Neuron (in vitro differentiated cells): ENCODE data around the gene ADAM29.
"Not testable (repeated sequence)": the region's sequence is repeated elsewhere in the genome, so short reads cannot be mapped to it uniquely, and the experiment has no call there.

ENCODE experiments used
- H2AFZ ChIP-seq: one replicate; pipeline ENCODE4 v1.6.1; 2013; ENCODE audit warnings: low read depth, mild to moderate bottlenecking, inconsistent platforms, low read length, moderate library complexity
- H3K27me3 ChIP-seq: one replicate; pipeline ENCODE4 v1.6.1; 2013; ENCODE audit warnings: low read length; ENCODE audit not compliant: insufficient read depth
- H3K36me3 ChIP-seq: one replicate; pipeline ENCODE4 v1.6.1; 2013; ENCODE audit warnings: low read length; ENCODE audit not compliant: insufficient read depth
- H3K4me1 ChIP-seq: one replicate; pipeline ENCODE4 v1.6.1; 2013; ENCODE audit warnings: low read length; ENCODE audit not compliant: insufficient read depth
- H3K4me3 ChIP-seq: 2 replicates; pipeline ENCODE4 v1.5.1; 2013; ENCODE audit warnings: mild to moderate bottlenecking, low read length, moderate library complexity
- H3K9me3 ChIP-seq: one replicate; pipeline ENCODE4 v1.6.1; 2013; ENCODE audit warnings: low read length

ADAM29 gene

GRCh38 chr4:174983870-174984269, 65.7 kb downstream of the ADAM29 start:
- H3K9me3 ChIP-seq, H2AFZ ChIP-seq, H3K4me1 ChIP-seq, H3K4me3 ChIP-seq, H3K36me3 ChIP-seq, H3K27me3 ChIP-seq: not testable (repeated sequence)

DNA sequence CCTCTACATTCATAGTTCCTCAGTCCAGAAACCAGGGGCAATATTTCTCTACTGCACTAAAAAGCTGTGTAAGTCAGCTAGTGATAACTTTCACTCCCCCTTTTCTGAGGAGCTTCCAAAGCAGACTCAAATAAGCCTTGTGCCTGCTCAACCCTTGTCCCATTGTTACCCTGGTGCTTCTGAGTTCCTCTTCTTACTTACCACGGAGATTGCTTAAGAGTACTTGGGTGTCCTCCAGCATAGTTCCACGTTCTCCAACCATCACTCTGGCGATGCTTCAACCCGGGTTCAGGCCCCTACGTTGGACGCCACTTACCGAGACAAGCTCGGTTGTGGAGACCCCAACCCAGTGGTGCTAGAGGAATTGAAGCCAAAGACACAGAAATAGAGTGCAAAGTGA, 71.6 kb downstream of the ADAM29 start:
- H3K4me1 ChIP-seq: no peaks in the 10 kb centered on the region
- H3K4me3 ChIP-seq: no peak overlapping the region
- no peaks in the 10 kb centered on the region for H3K36me3 ChIP-seq
- no peaks in the 10 kb centered on the region for H3K27me3 ChIP-seq
- H2AFZ ChIP-seq: no peak overlapping the region
- no peaks in the 10 kb centered on the region for H3K9me3 ChIP-seq

DNA sequence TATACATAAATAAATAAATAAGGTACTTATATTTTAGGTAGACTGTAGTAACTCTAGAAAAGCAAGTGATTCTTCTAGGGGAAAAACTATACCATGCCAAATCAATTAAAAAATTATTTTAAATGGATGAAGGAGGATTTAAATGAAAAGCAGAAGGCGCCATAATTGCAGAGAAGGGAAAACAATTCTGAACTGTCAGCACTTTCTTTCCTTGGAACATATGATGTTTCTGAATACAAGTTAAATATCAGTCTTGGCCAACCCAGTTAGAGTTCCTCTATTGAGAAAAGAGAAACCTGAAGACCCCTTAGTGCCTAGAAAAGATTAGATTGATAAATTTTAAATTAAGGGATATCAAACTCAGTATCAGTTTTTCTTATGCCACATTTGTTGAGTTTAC, 75.8 kb downstream of the ADAM29 start:
- Histone ChIP-seq H3K27me3 (no peaks in the 10 kb centered on the region), H3K4me1 (no peaks in the 10 kb centered on the region), H3K9me3 (no peaks in the 10 kb centered on the region), H3K4me3 (no peak overlapping the region), H2AFZ (no peak overlapping the region), H3K36me3 (no peaks in the 10 kb centered on the region)

DNA sequence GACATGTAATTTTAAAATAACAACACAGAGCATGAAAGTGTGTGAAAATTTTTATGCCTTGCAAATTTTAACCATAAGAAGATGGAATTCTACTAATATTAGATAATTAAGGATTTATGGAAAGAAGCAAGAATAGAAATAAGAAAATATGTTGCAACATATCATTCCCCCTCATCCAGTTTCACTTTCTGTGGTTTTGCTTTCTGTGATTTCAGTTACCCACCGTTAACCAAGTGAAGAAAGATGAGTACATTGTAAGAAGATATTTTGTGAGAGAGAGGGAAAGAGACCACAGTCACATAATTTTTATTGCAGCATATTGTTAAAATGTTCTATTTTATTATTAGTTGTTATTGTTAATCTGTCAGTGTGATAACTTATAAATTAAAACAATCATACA, 77.9 kb downstream of the ADAM29 start:
- no peaks in the 10 kb centered on the region for H3K4me1 ChIP-seq
- no peaks in the 10 kb centered on the region for H3K36me3 ChIP-seq
- no peaks in the 10 kb centered on the region for H3K27me3 ChIP-seq
- no peaks in the 10 kb centered on the region for H3K9me3 ChIP-seq
- H3K4me3 ChIP-seq: no peak overlapping the region
- H2AFZ ChIP-seq: no peak overlapping the region

GRCh38 chr4:174999407-174999806, 81.2 kb downstream of the ADAM29 start:
- no peaks in the 10 kb centered on the region for H3K27me3 ChIP-seq
- H3K9me3 ChIP-seq: no peaks in the 10 kb centered on the region
- H3K36me3 ChIP-seq: no peaks in the 10 kb centered on the region
- no peak overlapping the region for H2AFZ ChIP-seq
- H3K4me1 ChIP-seq: no peaks in the 10 kb centered on the region
- no peak overlapping the region for H3K4me3 ChIP-seq

- no peak overlapping the region for H3K4me3 ChIP-seq
- H3K27me3 ChIP-seq: no peaks in the 10 kb centered on the region
- H3K4me1 ChIP-seq: no peaks in the 10 kb centered on the region
- no peaks in the 10 kb centered on the region for H3K9me3 ChIP-seq
- H2AFZ ChIP-seq: no peak overlapping the region
- no peaks in the 10 kb centered on the region for H3K36me3 ChIP-seq
Measured at GRCh38 chr4:175017751-175018150, 99.6 kb downstream of the ADAM29 start.

DNA sequence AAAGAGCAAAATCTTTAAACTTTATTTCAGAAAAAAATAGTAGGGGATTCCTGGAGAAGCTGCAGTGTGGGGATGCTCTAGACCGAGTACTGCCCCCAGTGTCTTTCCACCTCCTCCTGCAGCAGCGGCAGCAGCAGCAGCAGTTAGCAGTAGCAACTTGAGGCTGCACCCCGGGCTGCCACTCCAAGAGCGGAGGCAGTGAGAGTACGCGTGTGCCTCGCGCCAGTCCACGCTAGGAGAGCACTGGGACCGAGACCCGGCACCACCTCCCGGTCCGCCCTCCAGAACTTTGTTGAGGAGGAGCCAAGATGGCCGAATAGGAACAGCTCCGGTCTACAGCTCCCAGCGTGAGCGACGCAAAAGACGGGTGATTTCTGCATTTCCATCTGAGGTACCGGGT, 101.3 kb downstream of the ADAM29 start:
- not testable (repeated sequence) for H3K27me3 ChIP-seq, H3K4me1 ChIP-seq, H3K4me3 ChIP-seq, H3K9me3 ChIP-seq, H2AFZ ChIP-seq, H3K36me3 ChIP-seq
